ENCODE data around the gene SYNCRIP.
"Not testable (repeated sequence)": the region's sequence is repeated elsewhere in the genome, so short reads cannot be mapped to it uniquely, and the experiment has no call there.

SYNCRIP gene

DNA sequence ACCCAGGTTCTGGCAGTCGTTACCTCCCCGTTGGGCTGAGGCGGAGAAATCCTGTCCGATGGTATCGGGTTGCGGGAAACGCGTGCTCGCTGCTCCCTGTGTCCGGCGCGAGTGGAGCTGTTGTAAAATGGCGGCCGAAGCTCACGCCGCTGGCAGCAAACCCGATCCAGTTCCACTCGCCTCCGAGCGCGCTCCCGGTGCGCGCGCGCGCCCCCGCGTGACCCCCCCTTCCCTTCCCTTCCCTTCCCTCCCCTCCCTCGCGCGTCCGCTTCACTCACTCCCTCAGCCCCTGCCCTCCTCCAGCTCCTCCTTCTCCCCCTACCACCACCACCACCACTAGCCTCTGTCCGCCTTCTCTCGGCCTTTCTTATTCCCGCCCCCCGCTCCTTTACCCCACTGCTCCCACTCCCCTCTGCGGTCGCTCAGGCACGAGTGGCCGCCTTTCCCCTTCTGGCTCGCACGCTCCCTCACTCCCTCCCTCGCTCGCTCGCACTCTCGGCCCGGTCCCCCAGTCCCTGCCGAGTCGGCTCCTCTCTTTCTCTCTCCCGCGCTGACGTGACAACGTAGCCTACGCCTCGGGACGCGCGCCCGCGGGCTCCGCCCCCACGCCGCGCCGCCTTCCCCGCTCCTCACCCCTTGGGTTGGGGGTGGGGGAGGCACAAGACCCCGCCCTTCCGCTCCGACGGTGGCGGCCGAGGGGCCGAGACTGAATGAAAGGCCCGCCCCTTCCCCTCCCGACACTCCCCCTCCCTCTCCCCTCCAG lies at the start of gene SYNCRIP:
Gene SYNCRIP, minus strand, starts transcription at position 113 of the 763 bp plus-strand sequence. CDS start 1,447 bp downstream, outside the sequence.
- peak; percentile 97 to 98 for DNase-seq

DNA sequence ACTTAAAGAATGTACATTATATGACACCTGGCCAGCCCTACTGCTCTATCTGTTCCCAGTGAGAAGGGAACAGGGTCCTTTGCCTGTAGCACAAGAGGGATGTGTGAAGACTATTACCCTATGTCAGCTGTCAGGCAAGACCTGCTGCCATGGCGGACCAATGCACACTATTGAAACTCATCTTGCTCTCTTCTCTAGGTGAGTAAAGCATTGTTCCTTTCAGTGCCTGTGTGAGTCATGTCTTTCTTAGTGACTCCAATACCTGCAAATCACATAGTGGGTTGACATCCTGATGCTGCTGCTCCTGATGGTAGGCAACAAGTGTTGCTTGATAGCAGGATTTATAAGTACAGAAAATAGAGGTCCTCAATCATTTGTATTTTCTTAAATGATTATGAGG lies 48.8 kb upstream of the SYNCRIP start:
- no peak for DNase-seq

DNA sequence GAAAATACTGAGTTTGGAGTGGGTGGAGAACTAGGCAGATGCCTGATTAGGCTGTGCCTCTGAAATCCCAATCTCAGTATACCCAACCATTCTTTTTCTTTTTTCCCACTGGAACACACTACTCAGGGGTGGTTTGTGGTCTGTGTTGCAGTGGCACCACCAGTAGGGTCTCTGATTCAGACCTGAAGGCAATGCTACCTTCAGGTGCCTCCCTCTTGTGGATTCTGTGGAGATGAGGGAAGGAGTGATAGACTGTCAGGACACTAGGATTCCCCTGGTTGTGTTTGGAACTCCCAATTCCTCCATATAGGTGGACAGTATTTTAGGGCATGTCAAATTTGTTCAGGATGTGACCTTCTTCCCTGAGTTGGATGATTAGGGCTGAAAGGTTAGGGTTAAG lies 47.4 kb upstream of the SYNCRIP start:
- DNase-seq = no peak

DNA sequence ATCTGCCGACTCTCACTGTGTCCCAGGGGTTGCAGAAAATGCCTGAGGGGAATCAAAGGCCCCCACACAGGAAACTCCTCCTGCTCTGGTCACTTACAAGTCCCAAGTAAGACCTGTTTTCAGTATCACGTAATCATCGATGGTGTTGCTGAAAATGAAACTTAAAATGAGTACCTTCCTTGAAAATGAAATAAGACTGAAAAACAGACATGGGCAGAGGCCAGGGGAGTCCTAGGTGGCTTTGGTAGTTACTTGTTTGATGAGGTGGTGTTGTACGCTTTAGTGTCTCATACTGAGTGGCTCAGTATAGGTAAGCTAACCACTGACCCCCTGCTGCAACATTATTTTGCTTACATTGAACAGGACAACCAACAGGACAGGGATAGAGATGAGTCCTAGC lies 43.0 kb upstream of the SYNCRIP start:
- DNase-seq = no peak

DNA sequence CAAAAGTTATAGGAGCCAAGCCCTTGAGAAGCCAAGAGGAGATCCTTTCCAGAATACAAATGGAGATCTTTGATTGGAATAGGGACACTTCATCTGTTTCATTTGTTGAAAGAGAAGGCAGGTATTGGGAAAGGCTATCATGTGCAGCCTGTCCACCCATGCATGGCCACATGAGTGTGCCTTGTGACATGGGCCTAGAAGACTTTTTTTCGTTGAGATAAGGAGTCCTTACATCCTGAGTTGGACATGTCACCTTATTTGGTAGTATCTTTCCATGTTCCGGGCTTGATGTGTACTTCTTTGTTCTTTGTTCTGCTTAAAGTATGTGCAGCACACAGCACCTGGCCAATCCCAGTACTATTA lies 42.1 kb upstream of the SYNCRIP start:
- DNase-seq = no peak

DNA sequence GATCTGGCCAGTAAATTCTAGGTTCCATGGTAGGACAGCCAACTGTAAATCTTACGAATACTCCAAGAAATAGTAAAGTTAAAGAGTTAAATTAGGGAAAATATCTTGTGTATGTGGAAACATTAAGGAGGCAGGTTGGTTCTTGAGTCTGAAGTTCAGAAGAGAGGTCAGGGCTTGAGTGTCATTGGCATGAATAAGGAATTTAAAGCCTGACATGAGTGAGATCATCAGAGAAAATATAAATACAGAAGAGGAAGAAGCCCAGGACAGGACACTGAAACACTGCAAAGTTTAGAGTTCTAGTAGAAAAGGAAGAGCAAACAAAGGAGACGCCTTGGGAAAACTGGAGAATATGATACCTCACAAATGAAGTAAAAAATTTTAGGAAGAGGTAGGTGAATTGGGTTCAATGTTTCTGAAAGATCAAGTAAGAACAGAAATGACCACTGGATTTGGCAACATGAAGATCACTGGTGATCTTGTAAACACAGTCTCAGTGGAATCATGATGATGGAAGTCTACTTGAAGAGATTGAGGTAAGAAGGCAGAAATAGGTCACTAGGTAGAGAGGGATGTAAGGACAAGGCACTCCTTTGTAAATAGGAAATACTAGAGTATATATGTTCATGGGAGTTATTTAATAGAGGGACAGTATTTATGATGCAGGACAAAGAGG lies 41.6 kb upstream of the SYNCRIP start:
- no peak for DNase-seq

DNA sequence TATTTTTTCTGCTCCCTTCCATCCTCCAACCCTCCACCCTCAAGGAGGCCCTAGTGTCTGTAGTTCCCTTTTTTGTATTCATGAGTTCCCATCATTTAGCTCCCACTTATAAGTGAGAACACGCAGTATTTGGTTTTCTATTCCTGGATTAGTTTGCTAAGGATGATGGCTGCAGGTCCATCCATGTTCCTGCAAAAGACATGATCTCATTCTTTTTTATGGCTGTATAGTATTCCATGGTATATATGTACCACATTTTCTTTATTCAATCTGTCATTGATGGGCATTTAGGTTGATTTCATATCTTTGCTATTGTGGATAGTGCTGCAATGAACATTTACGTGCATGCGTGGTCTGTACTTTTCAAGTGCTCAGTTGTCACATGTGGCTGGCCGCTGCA lies 39.2 kb upstream of the SYNCRIP start:
- DNase-seq = not testable (repeated sequence)

DNA sequence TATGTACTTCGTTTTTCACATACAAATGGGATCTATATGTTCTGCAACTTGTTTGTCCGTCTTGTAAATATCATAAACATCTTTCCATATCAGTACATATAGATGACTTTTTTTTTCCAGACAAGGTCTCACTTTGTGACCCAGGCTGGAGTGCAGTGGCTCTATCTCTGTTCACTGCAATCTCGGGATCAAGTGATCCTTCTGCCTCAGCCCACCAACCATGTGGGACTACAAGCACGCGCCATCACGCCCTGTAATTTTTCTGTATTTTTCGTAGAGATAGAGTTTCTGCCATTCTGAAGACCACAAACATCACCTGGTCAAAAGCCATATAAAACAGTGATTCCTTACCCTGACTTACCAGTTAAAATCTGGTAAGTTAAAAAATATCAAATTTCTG lies 37.7 kb upstream of the SYNCRIP start:
- peak; percentile 40 to 56 for DNase-seq

DNA sequence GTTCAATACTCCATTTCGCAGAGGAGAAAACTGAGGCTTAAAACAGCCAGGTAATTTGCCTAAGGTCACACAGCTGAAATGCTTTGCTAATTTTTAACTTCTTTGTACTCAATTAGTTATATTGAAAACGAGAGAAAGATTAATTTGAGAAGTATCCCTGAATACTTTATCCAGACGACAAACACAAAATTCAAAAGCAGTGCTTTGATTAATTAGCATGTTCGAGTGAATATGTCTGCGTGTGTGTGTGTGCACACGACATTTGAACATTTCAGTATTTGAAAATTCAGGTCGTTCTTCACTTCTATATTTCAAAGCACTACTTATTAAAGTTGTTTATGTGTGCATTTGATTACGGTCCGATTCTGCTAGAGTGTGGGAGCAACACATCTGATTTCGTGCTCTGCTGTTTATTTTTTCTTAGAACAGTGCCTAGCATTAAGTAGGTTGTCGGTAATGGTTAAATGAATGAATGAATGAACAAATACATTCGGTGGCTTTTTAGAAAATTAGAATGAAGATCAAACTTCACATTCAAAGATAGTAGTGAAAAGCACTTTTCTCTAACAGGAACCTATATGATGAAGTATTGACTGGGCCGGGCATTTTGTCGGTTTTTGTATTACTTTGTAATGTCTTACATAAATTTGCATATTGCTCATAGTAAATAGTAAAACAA lies 36.9 kb upstream of the SYNCRIP start:
- DNase-seq = peak in 1 of 2 experiments; percentile 27

DNA sequence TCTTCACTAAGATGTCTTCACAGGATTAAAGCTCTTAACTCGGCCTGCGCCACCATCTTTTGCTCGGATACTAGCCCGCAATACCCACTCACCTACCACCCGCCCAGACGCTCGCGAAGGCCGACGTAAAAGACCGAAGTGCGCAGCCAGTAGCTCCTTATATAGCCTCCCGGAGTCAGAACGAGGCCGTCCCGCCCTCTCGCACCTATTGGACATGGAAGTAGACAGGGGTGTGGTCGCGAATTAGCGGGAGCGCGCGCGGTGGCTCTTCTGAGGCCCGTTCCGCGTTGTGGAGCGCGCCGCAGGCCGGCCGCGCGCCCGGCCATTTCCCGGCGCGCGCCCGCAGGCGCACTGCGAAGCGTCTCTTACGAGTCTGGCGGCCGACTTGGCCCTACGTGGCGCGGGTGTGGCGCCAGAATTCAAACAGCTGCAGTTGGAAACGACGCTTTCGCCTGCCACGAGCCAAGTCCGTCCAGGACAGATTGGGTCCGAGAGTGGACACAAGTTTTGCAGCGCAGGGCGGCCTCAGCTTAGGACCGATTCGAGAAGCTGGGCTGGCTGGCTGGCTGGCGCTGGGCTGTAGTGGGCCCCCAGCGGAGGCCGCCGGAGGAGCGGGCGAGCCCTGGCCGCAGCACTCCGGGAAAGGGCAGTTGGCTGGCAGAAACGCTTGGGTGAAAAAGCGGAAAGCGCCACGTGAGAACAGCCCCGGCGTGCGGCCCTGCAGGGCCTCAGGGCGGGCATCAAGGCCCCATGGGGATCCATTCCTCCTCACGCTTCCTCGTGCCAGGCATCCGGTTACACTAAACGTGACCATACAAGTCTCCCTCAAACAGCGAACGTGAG lies 36.1 kb upstream of the SYNCRIP start:
- peak; percentile 99 to 100 for DNase-seq

DNA sequence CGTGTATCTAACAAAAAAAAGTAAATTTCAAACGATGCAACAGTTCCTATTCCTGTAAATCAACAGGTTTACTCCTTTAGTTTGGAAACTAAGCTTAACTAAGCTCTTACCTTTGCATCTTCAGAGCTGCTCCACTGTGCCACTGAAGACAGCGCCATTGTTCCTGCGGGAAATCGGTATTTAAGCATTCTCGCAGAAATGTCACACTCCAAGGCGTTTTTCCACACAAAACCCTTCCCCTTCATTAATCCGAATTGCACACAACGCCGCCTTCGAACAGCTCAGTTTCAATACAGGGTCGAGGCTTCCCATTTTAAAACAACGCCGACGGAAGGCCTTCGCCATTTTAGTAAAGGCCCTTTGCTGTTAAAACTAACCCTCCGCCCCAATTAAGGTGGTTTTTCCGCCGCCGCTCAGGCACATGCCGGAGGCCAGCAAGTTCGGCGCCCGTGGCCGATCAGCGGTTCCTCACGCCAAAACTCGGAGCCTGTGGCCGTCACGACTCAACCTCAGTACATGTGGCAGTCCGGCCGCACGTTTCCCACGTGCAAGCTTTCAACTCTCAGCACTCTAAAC lies 35.4 kb upstream of the SYNCRIP start:
- peak in 1 of 2 experiments; percentile 66 for DNase-seq

DNA sequence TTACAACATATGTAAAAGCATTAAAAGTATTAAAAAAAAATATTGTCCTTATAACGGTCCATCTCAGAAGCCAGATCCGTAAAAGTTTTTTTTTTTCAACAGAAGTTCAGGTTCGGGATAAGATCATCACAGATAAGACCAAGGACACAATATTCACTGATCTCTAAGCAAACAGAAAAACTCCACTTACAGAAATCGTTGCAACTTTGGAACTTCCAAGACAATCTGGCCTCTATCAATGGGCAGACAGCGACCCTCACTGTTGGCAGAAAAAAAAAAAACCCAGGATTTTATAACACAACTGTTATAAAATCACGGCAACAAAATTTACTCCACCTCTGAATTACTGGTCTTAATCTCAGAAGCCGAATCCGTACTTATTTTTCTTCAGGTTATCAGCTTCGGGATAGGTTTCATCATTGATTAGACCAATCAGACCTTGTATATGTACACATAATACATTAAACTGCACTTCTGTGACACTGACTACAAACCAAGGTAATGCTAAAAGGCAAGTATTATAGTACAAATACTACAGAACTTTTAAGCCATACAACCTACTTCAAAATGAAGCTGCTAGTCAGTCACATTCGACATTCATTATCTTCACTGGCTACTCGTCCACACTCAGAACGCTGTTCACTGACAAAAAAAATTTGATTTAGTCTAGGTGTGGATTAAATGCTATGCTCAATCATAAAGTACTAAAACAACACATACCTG lies 34.7 kb upstream of the SYNCRIP start:
- peak in 1 of 2 experiments; percentile 19 for DNase-seq

DNA sequence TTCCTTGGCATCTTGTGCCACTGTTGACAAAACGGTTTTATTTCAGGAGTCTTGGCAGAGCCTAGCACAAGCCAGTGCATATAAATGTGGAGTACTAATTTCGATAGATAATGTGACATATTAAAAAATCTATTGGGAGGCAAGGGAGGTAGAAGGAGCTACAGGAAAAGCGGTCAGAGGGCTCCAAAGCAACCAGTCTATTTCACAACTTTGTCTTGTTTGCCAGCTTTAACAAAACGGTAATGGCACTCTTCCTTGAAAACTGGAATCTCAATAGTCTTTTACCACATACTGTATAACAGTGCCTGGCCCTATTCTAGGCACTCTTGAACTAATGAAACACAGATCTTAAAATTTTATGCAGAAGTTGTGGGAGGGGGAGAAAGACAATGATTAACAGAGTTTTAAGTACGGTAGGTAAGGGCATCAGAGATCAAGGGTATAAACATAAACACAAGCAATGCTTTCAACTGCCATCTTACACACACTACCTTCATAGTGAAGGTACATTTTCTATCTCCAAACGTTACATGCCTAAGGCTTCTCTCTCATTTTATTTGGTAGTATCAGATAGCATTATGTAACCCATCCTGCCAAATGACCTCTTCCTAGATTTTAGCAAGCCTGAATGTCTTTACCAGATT lies 33.5 kb upstream of the SYNCRIP start:
- peak; percentile 31 to 33 for DNase-seq

DNA sequence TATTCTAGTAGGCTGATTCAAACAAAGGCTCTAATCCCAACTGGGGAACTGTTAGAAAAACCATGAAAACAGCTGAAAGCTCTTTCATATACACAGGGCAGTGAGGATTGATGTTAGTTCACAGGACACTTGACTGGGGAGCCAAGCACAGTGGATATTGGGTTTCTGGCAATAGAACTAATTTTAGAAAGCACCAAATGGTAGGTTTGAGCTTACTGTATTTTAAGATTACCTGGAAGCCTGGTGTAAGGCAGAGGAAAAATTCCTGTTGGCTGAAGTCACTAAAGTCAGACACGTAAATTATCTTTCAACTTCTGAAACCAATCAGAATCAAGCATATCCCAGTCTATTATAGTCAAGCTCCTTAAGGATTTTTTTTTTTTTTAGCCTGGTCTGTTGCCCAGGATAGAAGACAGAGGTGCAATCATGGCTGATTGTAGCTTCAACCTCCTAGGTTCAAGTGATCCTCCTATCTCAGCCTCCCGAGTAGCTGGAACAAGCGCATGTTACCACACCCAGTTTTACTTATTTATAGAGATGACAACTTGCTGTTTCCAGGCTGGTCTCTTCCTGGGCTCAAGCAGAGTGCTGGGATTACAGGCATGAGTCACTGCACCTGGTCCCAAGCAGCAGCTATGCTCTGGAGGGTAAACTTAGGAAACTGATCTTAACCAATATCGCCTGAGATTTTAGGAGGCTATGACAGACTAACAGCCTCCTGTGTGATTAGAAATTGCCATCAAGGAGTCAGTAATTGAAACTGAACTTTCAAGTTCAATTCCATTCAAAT lies 32.5 kb upstream of the SYNCRIP start:
- no peak for DNase-seq

DNA sequence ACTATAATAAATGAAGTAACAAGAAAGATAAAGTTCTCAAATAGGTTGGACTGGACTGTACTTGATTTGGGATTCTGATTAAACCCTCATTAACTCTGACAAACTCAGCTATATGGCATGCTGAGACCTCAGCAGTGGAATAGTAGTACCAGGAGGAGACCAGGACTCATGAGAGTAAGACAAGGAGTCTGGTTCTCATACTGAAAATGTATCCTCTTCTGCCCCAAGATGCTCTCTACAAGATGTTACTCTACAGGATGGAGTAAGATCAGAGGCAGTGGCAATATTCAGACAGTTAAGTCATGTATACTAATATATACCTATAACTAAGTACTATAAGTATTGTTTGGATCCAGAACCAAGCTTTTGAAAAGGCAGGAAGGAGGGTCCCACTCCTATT lies 31.9 kb upstream of the SYNCRIP start:
- no peak for DNase-seq

DNA sequence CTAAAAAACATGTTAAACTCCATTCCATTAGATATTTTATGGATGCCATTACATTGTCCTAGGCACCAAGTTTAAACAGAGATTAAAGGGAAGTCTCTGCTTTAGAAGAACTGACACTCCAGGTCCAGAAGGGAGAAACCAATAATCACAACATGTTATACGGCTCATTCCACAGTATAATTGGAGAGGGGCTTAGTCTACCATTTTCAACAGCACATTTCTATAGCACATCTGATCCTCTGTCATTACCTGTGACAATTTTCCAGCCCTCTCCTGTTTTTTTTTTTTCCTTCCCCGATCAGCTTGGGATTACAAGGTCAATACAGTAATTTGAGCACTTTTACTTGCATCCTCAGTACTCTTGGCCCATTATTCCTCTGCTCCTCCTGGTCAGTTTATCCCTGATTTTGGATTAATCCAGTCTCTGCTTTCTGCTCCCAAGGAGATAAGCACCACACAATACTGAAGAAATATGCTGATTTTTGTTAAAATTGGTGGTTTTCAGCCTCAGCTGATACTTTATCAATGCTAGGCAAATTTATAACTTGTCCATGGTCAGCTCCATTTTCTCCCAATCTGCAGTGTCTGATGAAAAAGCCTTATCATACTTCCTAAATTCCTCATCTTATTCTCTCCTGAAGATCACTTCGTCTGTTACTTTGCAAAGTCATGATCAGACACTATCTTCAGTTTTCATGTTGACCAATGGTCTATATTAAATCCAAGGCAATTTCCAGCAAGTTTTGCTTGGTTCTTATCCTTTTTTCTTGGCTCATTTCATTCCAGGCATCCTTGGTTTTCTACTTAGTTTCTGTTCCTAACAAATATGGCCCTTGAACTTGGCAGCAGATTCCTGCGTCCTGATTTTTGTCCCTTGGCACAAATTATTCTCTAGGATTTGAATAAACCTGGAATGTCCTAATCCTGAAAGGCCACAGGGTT lies 30.8 kb upstream of the SYNCRIP start:
- DNase-seq = no peak

DNA sequence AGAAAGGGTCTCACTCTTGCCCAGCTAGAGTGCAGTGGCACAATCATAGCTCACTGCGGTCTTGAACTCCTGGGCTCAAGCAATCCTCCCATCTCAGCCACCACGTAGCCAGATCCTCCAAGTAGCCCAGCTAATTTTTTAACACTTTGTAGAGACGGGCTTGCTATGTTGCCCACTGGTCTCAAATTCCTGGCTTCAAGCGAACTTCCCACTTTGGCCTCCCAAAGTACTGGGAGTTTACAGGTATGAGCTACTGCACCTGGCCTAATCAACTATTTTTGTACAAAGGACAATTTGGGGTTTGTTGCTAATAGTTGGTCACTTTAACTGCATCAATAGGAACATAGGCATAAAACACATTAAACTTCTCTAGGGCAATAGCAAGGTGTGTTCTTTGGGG lies 29.9 kb upstream of the SYNCRIP start:
- no peak for DNase-seq

DNA sequence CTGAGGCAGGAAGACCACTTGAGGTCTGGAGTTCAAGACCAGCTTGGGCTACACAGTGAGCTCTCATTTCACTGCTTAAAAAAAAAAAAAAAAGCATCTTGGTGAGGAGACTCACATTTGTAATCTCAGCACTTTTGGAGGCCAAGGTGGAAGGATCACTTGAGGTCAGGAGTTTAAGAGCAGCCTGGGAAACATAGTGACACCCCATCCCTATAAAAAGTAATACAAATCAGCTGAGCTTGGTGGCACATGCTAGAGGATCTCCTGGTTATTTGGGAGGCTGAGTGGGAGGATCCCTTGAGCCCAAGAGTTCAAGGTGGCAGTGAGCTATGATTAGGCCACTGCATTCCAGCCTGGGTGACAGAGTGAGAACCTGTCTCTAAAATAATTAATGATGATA lies 29.4 kb upstream of the SYNCRIP start:
- DNase-seq = no peak

DNA sequence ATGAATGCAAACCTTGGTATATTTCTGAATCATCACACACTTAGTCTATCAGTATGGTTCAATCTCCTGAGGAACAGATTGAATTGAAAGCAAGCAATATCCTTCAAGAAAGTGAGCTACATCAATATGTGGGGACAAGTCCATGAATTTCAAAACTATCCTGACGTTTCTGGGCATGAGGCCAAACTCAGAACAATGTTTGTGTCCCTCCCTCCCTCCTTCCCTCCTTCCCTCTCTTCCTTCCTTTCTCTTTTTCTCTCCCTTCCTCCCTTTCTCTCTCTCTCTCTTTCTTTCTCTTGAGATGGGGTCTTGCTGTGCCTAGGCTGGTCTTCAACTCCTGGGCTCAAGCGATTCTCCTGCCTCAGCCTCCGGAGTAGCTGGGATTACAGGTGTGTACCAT lies 27.9 kb upstream of the SYNCRIP start:
- no peak for DNase-seq

Measured in AML-193 (cell line).